HepG2 (cell line): ENCODE measurements around the gene CFAP100. TPM values are rescaled to one million over a fixed set of nuclear protein-coding genes. Genes with fewer than 3 reads are reported as not detected.

Source experiments
- ATAC-seq: fragments of 200-7000 bp; cut with Tn5 transposase; 3 replicates; pipeline ENCODE4 v1.9.1; 2020; ENCODE audit warnings: mild to moderate bottlenecking, moderate library complexity
- BruUV-seq: library from RNA; stranded (reverse); fragments of 400-500 nt; replicated peaks from 2 replicates; lab custom pipeline; 2021; lab: Mats Ljungman, UMichigan
- CTCF ChIA-PET: fragments of 300-600 bp; formaldehyde crosslinking; extraction: SDS; loops from one replicate; lab custom pipeline; 2021; ENCODE audit warnings: low total read pairs, inconsistent platforms, low intra/inter-chr PET ratio; lab: Yijun Ruan, JAX
- POLR2A ChIA-PET: fragments of 350-600 bp; sonication (Branson Sonifier 250); formaldehyde crosslinking; loops from one replicate; lab custom pipeline; 2020; ENCODE audit warnings: antibody characterized with exemption, inconsistent platforms; lab: Yijun Ruan, JAX
- DNase-seq: peaks from one replicate; pipeline ENCODE4 v3.0.0-alpha.2; 2015; ENCODE audit warnings: low spot score
- FAIRE-seq: peaks from 3 replicates; lab custom pipeline; 2011; peaks lifted over from hg19 to GRCh38; lab: Jason Lieb, UNC
- H2AFZ ChIP-seq: one replicate; pipeline ENCODE4 v1.6.1; 2011; ENCODE audit warnings: low read length, inconsistent platforms
- H3K27ac ChIP-seq: fragments of 300-600 bp; 3 replicates; pipeline ENCODE4 v1.8.0; 2011; ENCODE audit warnings: mixed run types, mild to moderate bottlenecking, mixed read lengths, low read length, inconsistent platforms; ENCODE audit not compliant: insufficient read depth; ENCODE audit errors: extremely low read length
- H3K27me3 ChIP-seq, 2 experiments: fragments of 200-600 bp in 1 of 2; 2 replicates in 1 of 2; 3 replicates in 1 of 2; pipeline versions ENCODE4 v1.6.0 to v1.8.0; 2011; ENCODE audit warnings: low read length in 2 of 2, mild to moderate bottlenecking in 2 of 2, moderate library complexity in 2 of 2, inconsistent platforms in 1 of 2; ENCODE audit not compliant: insufficient read depth in 2 of 2, control insufficient read depth in 1 of 2
- H3K36me3 ChIP-seq, 2 experiments: fragments of 200-600 bp in 1 of 2; replicated peaks in 1 of 2; 2 replicates in 1 of 2; 3 replicates in 1 of 2; pipeline versions ENCODE4 v1.5.1 to v1.8.0; 2011; ENCODE audit warnings: low read length in 2 of 2, inconsistent platforms in 1 of 2; ENCODE audit not compliant: insufficient read depth in 2 of 2, control insufficient read depth in 1 of 2
- H3K4me1 ChIP-seq: 2 replicates; pipeline ENCODE4 v1.5.1; 2012; ENCODE audit warnings: low read length, inconsistent platforms; ENCODE audit not compliant: insufficient read depth
- H3K4me2 ChIP-seq: 2 replicates; pipeline ENCODE4 v1.6.0; 2011; ENCODE audit warnings: low read depth, low read length, inconsistent platforms
- H3K4me3 ChIP-seq, 3 experiments: fragments of 200-600 bp in 1 of 3; sonication (generic), shearing (Covaris generic) in 1 of 3; replicated peaks in 1 of 3; 2 replicates each; pipeline ENCODE4 v1.5.1; 2011 to 2016; ENCODE audit warnings: low read length in 3 of 3, inconsistent platforms in 2 of 3, low read depth in 2 of 3, mild to moderate bottlenecking in 2 of 3, control low read depth in 1 of 3, mixed read lengths in 1 of 3; ENCODE audit not compliant: insufficient read depth in 1 of 3
- H3K79me2 ChIP-seq: one replicate; pipeline ENCODE4 v1.6.1; 2011; ENCODE audit warnings: low read length, inconsistent platforms; ENCODE audit not compliant: insufficient read depth
- H3K9ac ChIP-seq: 2 replicates; pipeline ENCODE4 v1.6.0; 2011; ENCODE audit warnings: mild to moderate bottlenecking, low read depth, low read length, inconsistent platforms; ENCODE audit not compliant: insufficient read depth
- H3K9me3 ChIP-seq: 2 replicates; pipeline ENCODE4 v1.5.1; 2012; ENCODE audit warnings: mild to moderate bottlenecking, low read length
- H4K20me1 ChIP-seq: 2 replicates; pipeline ENCODE4 v1.6.0; 2011; ENCODE audit warnings: inconsistent platforms, mild to moderate bottlenecking, low read length, moderate library complexity; ENCODE audit not compliant: insufficient read depth
- BRCA1 ChIP-seq: sonication (generic); formaldehyde crosslinking; IDR thresholded peaks from 2 replicates; pipeline ENCODE4 v1.4.0; 2020; ENCODE audit warnings: missing genetic modification reagents
- CREBL2 ChIP-seq: sonication (generic); formaldehyde crosslinking; IDR thresholded peaks from 2 replicates; pipeline ENCODE4 v1.8.1; 2023; ENCODE audit warnings: missing genetic modification reagents, mild to moderate bottlenecking, borderline replicate concordance
- LCORL ChIP-seq, 2 experiments: fragments of 450-650 bp in 1 of 2; sonication (generic) in 1 of 2; formaldehyde crosslinking in 1 of 2; IDR thresholded peaks; 2 replicates each; pipeline versions ENCODE4 v1.5.0 to v1.6.1; 2017 to 2020; ENCODE audit warnings: antibody characterized with exemption in 1 of 2, missing genetic modification reagents in 1 of 2
- PRDM10 ChIP-seq: sonication (generic); formaldehyde crosslinking; IDR thresholded peaks from 2 replicates; pipeline ENCODE4 v1.4.0; 2020; ENCODE audit warnings: low read depth, missing genetic modification reagents
- PRDM15 ChIP-seq: sonication (generic); formaldehyde crosslinking; IDR thresholded peaks from 2 replicates; pipeline ENCODE4 v1.4.0; 2020; ENCODE audit warnings: missing genetic modification reagents
- RFX1 ChIP-seq: fragments of 450-650 bp; IDR thresholded peaks from 2 replicates; pipeline ENCODE4 v1.6.1; 2017
- ZNF263 ChIP-seq: sonication (generic); formaldehyde crosslinking; IDR thresholded peaks from 2 replicates; pipeline ENCODE4 v1.4.0; 2020; ENCODE audit warnings: missing genetic modification reagents
- ZNF644 ChIP-seq: IDR thresholded peaks from 2 replicates; pipeline ENCODE4 v1.6.1; 2016; ENCODE audit warnings: low read depth
- ZNF775 ChIP-seq: sonication (generic); formaldehyde crosslinking; IDR thresholded peaks from 2 replicates; pipeline ENCODE4 v1.4.0; 2020; ENCODE audit warnings: missing genetic modification reagents, mild to moderate bottlenecking, moderate library complexity, borderline replicate concordance
- WGBS: methylation state at CpG from one replicate; pipeline ENCODE4 v1.1.6; 2017; ENCODE audit warnings: low lambda C conversion rate; 5-methylcytosine and 5-hydroxymethylcytosine counted together
- in situ Hi-C: cut with HindIII; loops from 2 replicates; pipeline ENCODE4 v1.10.0; 2017; ENCODE audit warnings: low pct_unique_long_range_greater_than_20kb; ENCODE audit not compliant: extremely low pct_ligation_motif_present
- intact Hi-C: fragments of 100-400 bp; cut with micrococcal nuclease; formaldehyde crosslinking; loops from one replicate; pipeline ENCODE4 v1.10.0; 2022; ENCODE audit not compliant: unreplicated experiment
- polyA plus RNA-seq, 8 experiments: library from polyadenylated mRNA; depleted of rRNA in 3 of 8; stranded (reverse) in 7 of 8; unstranded in 1 of 8; fragments of >200 nt; fragmentation: Illumina TruSeq in 4 of 8; extraction: Trizol in 4 of 8; gene quantifications; 2 replicates each; pipeline versions ENCODE4 v1.2.1 to v1.2.3, GENCODE V29; 2011 to 2016; ENCODE audit warnings: low read depth in 4 of 8, missing spikeins in 1 of 8, mixed read lengths in 1 of 8; ENCODE audit not compliant: insufficient read depth in 1 of 8
- total RNA-seq, 5 experiments: library from RNA; depleted of rRNA; stranded (reverse); fragments of >200 nt; fragmentation: Illumina TruSeq; extraction: Trizol; gene quantifications; 2 replicates each; pipeline ENCODE4 v1.2.3, GENCODE V29; 2016; ENCODE audit warnings: low read depth in 1 of 5

The CFAP100 gene
- total and polyA plus RNA-seq, 2 of the 13 experiments (the other 11 are each of a cell fraction or from before 2014, with no cell fraction given): 0.32 TPM; not detected in 1

DNA sequence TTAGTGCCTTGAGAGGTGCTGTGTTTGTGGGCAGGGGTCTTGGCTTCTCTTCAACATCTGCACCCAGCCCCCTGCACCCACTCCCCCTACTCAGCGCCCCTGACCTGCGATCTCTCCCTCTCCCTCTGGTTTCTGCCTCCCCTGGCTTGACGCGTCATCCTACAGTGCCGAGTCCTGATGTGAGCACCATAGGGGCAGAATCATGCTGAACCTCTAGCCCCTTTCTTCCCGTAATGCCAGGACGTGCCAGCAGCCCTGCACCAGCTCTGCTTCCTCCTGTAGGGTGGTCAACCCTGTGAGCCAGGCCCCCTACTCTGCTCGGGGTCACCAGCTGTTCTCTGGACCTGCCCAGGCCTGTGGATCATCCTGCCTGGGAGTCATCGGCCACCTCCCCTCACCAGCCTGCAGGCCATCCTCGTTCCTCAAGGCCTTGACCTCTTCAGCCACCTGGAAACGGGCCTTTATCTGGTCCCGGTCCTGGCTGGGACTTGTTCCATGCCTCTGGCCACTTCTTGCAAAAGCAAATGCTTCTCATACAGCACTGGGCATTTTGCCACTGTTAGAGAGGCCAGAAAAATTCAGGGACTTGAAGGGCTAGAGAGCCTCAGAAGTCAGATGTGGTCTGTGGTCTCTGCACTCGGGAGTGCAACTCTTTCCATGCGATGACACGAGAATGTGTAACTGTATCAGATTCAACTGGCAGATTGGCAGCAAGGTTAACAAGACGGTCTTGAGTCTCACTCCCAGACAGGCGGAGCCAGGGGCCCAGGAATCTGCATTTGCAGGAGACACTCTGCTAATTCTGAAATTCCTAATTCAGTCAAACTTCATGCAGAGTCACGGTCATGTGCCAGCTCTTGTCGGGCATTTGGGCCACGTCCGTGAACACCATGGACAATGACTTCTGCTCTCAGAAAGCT, 20.8 kb upstream of the CFAP100 start (continued):
- TF ChIP-seq CREBL2 (CRISPR knock-in tag) (no peak), PRDM10 (CRISPR knock-in tag) (no peak), LCORL (IDR thresholded peaks at IDR 0.05) (no peak), LCORL (CRISPR knock-in tag; IDR thresholded peaks at IDR 0.05) (no peak), ZNF644 (CRISPR knock-in tag) (no peak)

DNA sequence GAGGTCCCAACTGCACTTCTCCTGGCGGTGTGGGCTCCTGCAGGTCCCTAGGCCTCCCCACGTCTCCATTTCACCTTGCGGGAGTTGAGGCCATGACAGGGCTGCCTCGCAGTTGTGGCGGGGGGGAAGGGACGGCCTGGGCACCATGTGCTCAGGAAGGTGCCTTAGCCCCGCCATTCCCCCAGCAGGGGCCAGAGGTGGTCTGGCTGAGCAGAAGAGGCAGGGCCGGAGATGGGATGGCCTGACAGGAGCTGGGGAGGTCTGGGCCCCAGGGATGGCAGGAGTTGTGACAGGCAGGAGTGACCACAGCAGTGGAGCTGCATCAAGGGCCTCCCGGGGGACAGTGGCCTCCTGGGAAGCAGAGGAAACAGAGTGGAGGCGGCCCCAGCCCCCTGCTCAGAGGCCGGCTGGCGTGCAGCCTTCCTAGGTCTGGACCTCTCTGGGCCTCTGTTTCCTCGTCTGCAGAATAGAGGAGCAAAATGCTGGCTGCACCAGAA, 18.8 kb upstream of the CFAP100 start:
- no peak for DNase-seq
- Histone ChIP-seq H4K20me1 (no peaks in the 10 kb centered on the region), H3K4me2 (no peak overlapping the region; the same call in 1 of the 2 replicates), H3K4me1 (peaks cover 42% of the 10 kb centered on the region), H3K36me3 (no peaks in the 10 kb centered on the region), H3K9me3 (no peaks in the 10 kb centered on the region), H3K9ac (no peak overlapping the region), H3K27me3 (peaks cover 5 to 66% of the 10 kb centered on the region in 2 experiments), H3K79me2 (no peaks in the 10 kb centered on the region), H3K4me3 (no peak overlapping the region), H2AFZ (no peak overlapping the region), H3K27ac (no peak overlapping the region)
- ChIA-PET POLR2A (no interaction called here), CTCF (no interaction called here)
- FAIRE-seq: no peak
- in situ Hi-C loops: no loop called here
- no peak for ATAC-seq
- intact Hi-C loops: no loop called here
- no TSS peak for BruUV-seq
- 39% methylated on average over 3 of the region's 13 CpGs for WGBS
- TF ChIP-seq BRCA1 (no peak), ZNF263 (CRISPR knock-in tag) (no peak), ZNF775 (CRISPR knock-in tag) (no peak), RFX1 (no peak), PRDM15 (CRISPR knock-in tag) (no peak)
